Duodenal mucosa (tissue), 2 donors: ENCODE results near the gene MAN1A1.

Source experiments
- H3K27ac ChIP-seq: one replicate; pipeline ENCODE4 v1.7.0; 2013; ENCODE audit warnings: low read depth, low read length
- H3K27me3 ChIP-seq, 2 donors: one replicate each; pipeline ENCODE4 v1.7.0; 2013; ENCODE audit warnings: low read length in 2 of 2, control low read depth in 1 of 2; ENCODE audit not compliant: insufficient read depth in 2 of 2, control insufficient read depth in 1 of 2
- H3K36me3 ChIP-seq, 2 donors: one replicate each; pipeline ENCODE4 v1.7.0; 2013; ENCODE audit warnings: low read length in 2 of 2, control low read depth in 1 of 2; ENCODE audit not compliant: insufficient read depth in 2 of 2, control insufficient read depth in 1 of 2
- H3K4me1 ChIP-seq, 2 donors: one replicate each; pipeline ENCODE4 v1.7.0; 2013; ENCODE audit warnings: low read length in 2 of 2, control low read depth in 1 of 2; ENCODE audit not compliant: insufficient read depth in 2 of 2, control insufficient read depth in 1 of 2
- H3K4me3 ChIP-seq, 2 donors: one replicate each; pipeline ENCODE4 v1.7.0; 2013; ENCODE audit warnings: low read length in 2 of 2, low read depth in 1 of 2
- H3K9ac ChIP-seq, 2 donors: one replicate each; pipeline ENCODE4 v1.7.0; 2013; ENCODE audit warnings: low read length in 2 of 2, low read depth in 1 of 2
- H3K9me3 ChIP-seq, 2 donors: one replicate each; pipeline ENCODE4 v1.7.0; 2013; ENCODE audit warnings: low read length in 2 of 2, control low read depth in 1 of 2; ENCODE audit not compliant: control insufficient read depth in 1 of 2

MAN1A1 gene

DNA sequence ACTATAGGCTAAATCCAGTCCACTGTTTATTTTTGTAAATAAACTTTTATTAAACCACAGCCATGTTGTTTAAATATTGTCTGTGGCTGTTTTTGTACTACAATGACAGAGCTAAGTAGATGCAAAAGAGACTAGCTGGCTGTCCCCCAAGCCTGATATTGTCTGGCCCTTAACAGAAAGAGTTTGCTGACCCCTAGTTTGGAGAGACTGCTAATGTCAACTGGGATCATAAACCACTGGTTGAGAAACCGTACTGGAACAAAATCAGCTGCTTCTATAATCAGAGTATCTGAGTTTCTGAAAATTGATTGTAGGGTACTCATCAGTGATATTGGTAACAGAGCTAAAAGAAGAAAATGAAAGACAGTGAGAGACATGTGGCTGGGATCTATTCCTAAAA, 168.5 kb downstream of the MAN1A1 start:
- H3K9me3 ChIP-seq, result no peaks in the 10 kb centered on the region
- no peak overlapping the region for H3K27ac ChIP-seq
- peaks cover 0 to 2% of the 10 kb centered on the region in 2 donors for H3K4me1 ChIP-seq
- H3K4me3 ChIP-seq, result no peak overlapping the region
- peaks cover 16 to 33% of the 10 kb centered on the region in 2 donors for H3K36me3 ChIP-seq
- no peak overlapping the region for H3K9ac ChIP-seq
- H3K27me3 ChIP-seq, result no peaks in the 10 kb centered on the region

DNA sequence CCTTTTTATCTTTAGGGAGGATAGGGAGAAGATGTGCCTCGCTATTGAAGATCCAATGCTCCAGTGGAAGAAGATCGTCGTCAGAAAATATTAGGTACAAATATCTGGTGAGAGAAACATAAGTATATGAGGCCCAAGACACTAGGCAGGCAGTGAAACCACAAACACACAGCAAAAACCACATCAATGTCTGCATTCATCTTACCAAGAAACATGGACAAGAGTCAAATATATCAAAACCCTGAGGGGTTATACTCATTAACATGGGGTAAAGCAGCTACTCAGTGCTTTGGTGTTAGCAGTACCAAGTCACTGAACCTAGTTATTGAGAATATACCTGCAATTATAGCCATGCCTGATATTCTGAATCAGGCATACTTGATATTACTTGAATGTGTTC, 169.7 kb downstream of the MAN1A1 start:
- Histone ChIP-seq H3K4me1 (peaks cover 0 to 2% of the 10 kb centered on the region in 2 donors), H3K4me3 (no peak overlapping the region), H3K9ac (no peak overlapping the region), H3K36me3 (peaks cover 13 to 23% of the 10 kb centered on the region in 2 donors), H3K27me3 (no peaks in the 10 kb centered on the region), H3K9me3 (no peaks in the 10 kb centered on the region), H3K27ac (no peak overlapping the region)

DNA sequence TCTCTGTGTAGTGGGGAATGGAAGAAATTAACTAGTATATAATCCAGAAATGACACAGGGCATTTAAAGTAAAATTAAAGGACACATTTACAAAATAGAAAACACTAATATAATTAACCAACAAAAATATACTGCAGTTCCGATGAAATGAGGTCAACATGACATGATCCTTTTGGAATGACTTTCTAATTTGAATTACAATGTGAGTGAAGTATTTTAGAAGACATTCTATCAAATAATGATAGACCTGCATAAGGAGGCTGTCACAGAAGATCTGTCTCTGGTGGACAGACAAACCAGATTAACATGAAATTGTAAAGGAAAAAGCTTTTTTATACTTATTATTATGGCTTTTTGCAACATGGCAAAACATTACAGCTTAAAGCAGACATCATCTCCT, 170.5 kb downstream of the MAN1A1 start:
- H3K36me3 ChIP-seq, result peaks cover 10 to 18% of the 10 kb centered on the region in 2 donors
- H3K27ac ChIP-seq, result no peak overlapping the region
- H3K4me1 ChIP-seq, result peaks cover 0 to 2% of the 10 kb centered on the region in 2 donors
- H3K9ac ChIP-seq, result no peak overlapping the region
- no peaks in the 10 kb centered on the region for H3K27me3 ChIP-seq
- no peaks in the 10 kb centered on the region for H3K9me3 ChIP-seq
- no peak overlapping the region for H3K4me3 ChIP-seq

DNA sequence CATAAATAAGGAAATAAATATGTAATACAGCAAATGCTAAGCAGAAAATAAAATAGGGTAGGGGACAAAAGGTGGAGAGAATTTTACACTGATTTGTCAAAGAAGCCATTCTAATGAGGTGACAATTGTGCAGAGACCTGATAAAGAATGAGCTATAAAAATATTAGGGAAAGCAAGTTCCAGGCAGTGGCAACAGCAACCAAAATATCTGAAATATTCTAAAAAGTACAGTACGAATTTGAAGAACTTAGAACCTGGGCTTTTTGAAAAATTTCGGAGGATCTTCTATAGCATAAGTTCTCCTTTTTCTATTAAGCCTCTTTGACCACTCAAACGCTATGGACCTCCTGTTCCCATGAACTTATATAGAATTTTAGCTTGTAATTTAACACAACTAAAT, 173.1 kb downstream of the MAN1A1 start:
- H3K36me3 ChIP-seq, result peaks cover 9 to 16% of the 10 kb centered on the region in 2 donors
- peaks cover 0 to 2% of the 10 kb centered on the region in 2 donors for H3K4me1 ChIP-seq
- no peaks in the 10 kb centered on the region for H3K9me3 ChIP-seq
- H3K27ac ChIP-seq, result no peak overlapping the region
- H3K4me3 ChIP-seq, result no peak overlapping the region
- H3K27me3 ChIP-seq, result no peaks in the 10 kb centered on the region
- no peak overlapping the region for H3K9ac ChIP-seq

DNA sequence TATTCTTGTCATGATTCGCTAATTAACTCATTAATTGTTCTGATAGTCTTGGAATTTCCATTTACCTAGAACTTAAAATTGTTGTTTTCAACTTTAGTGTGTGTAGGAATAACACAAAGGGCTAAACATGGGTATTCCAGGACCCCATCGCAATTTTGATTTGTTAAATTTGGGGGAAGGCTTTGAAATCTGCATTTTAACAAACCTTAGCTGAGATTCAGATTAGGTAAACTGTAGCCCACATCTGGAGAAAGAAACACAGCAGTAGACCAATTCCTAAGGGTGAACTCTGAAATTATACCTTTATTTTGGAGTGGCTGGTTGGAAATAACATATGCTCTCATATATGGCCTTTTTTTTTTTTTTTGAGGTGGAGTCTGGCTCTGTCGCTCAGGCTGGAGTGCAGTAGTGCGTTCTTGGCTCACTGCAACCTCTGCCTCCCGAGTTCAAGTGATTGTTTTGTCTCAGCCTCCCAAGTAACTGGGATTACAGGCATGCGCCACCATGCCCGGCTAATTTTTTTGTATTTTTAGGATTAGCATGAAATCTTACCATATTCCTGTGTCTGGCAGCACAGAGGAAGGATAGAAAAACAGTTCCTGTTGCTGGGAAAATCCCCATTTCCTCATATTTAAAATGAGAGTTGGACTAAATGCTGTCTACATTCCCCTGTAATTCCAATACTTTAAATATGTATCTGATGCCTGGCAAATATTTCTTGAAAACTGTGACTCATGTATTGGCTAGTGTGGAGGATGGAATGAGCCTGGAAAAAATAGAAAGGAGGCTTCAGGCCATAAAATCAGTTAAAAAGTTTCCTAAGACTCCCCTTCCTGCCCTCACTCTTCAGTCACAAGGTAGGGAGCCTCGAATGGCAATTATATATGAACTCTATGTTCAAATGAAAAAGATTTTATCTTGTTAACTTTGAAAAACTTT, 174.4 kb downstream of the MAN1A1 start:
- H3K4me3 ChIP-seq, result no peak overlapping the region
- H3K9ac ChIP-seq, result no peak overlapping the region
- H3K4me1 ChIP-seq, result peaks cover 0 to 2% of the 10 kb centered on the region in 2 donors
- no peaks in the 10 kb centered on the region for H3K9me3 ChIP-seq
- H3K27ac ChIP-seq, result no peak overlapping the region
- H3K27me3 ChIP-seq, result no peaks in the 10 kb centered on the region
- H3K36me3 ChIP-seq, result peaks cover 9 to 14% of the 10 kb centered on the region in 2 donors

DNA sequence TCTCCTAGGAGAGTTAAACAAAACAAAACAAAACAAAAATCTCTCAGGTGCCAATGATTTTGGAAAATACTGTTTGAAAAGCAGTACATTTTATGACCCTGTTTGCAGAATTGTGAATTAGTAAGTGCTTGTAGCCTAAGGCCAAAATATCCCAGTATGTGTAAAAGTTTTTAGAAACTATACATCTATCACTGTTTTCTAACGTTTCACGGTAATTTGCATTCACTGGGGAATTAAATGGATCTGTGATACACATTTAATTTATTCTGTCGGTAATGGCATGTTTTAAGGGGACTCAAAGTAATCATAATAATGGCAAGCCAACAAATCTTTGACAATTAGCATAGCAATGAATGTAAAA, 175.5 kb downstream of the MAN1A1 start:
- Histone ChIP-seq H3K4me1 (no peaks in the 10 kb centered on the region), H3K27ac (no peak overlapping the region), H3K36me3 (peaks cover 4% of the 10 kb centered on the region in 2 donors), H3K27me3 (no peaks in the 10 kb centered on the region), H3K4me3 (no peak overlapping the region), H3K9me3 (no peaks in the 10 kb centered on the region), H3K9ac (no peak overlapping the region)

DNA sequence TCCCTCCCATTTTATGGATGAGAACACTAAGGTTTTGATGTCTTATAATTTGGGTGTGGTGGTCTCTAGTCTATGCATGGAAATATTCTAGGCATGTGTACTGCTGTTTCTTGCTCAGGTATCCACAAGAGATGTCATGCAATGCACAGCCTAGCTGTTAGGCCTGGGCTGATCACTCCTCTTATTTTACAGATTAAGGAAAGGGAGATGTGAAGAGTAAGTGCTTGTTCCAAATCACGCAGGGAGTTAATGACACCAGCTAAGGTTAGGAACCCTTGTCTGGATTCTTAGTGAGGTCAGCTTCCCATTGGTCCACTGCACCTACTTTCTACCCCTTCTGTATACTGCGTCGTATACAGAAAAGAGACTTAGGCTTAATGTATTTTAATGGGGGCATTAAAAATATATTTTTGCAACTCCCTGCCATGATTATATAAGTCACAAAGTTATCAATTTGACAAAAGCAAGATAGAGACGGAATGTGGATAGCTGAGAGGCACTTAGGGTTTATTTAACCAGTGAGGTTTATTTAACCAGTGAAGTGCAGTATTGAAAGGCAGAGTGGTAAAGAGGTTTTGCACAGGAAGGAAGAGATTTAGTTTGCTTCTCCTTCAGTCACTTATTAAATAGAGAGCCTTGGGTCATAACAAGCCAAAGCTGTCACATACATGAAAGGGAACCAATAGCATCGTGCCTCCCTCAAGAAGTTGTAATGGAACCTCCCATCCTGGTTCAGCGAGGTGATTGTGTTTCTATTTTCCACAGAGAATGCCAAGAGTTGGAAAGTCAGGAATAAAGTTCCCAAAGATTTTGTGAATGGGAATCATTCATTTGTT, 176.1 kb downstream of the MAN1A1 start:
- H3K4me1 ChIP-seq, result no peaks in the 10 kb centered on the region
- no peak overlapping the region for H3K27ac ChIP-seq
- no peaks in the 10 kb centered on the region for H3K27me3 ChIP-seq
- H3K4me3 ChIP-seq, result no peak overlapping the region
- no peaks in the 10 kb centered on the region for H3K9me3 ChIP-seq
- H3K9ac ChIP-seq, result no peak overlapping the region
- peaks cover 0 to 3% of the 10 kb centered on the region in 2 donors for H3K36me3 ChIP-seq

DNA sequence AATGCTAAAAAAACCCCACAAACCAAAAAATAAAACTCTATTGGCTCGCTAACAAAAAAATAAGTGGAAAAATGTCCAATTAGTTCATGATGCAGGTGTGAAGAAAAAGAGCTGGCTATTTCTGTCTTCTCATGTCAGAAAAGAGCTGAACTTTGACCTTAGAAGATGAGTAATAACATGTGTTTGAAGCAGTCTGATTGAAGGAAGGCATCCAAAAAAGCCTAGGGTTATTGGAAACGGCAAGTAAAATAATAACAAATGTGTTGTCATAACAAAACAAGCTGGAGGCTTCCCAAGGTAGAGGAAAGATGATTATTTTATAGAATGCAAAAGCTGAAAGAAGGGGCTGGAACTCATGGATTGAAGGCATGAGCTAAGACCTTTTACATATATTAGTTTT, 176.7 kb downstream of the MAN1A1 start:
- H3K27ac ChIP-seq, result no peak overlapping the region

DNA sequence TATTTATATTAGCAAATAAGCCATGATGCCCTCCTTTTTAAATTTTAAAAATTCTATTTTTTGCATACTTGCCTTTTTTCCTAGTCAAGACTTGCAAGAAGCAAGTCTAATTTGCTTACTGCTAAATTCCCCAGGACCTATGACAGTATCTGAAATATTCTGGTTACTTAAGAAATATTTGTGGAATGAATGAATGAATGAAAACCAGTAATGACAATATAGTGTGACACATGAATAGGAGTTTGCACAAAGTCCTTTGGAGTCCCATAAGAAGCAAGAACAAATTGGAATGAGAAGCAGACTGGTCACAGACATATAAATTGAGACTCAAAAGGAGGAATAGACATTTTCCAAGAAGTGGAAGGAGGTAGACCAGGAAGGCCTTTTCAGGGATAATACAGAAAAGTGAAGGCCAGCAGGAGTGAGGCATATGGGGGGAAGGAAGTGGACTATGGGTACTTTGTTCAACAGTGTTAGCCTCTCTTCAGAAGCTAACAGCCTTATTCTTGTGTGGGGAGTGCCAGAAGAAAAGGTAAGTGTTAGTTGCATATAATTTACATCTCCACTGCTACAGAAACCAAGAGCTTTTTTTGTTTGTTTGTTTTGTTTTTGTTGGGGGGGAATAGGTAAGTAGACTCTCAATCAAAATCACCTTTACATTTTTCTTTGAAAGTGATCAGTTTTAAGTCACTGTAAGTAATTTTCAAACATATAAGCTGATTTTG, 177.5 kb downstream of the MAN1A1 start:
- peaks cover 0 to 3% of the 10 kb centered on the region in 2 donors for H3K36me3 ChIP-seq
- no peak overlapping the region for H3K4me3 ChIP-seq
- no peaks in the 10 kb centered on the region for H3K27me3 ChIP-seq
- no peaks in the 10 kb centered on the region for H3K9me3 ChIP-seq
- H3K9ac ChIP-seq, result no peak overlapping the region
- no peak overlapping the region for H3K27ac ChIP-seq
- no peaks in the 10 kb centered on the region for H3K4me1 ChIP-seq

More for the DNA sequence above, 176.7 kb downstream of the MAN1A1 start:
- Histone ChIP-seq H3K36me3 (peaks cover 0 to 3% of the 10 kb centered on the region in 2 donors), H3K4me3 (no peak overlapping the region), H3K27me3 (no peaks in the 10 kb centered on the region), H3K4me1 (no peaks in the 10 kb centered on the region), H3K9me3 (no peaks in the 10 kb centered on the region), H3K9ac (no peak overlapping the region)
